Caco-2 (cell line): ENCODE data around the gene CDHR4. TPM values are rescaled to one million over a fixed set of nuclear protein-coding genes. Genes with fewer than 3 reads are reported as not detected.

Experiments used
- BruUV-seq: library from RNA; stranded (reverse); fragments of 400-500 nt; replicated peaks from 2 replicates; lab custom pipeline; 2021; lab: Mats Ljungman, UMichigan
- CTCF ChIA-PET: fragments of 300-600 bp; sonication (Branson Sonifier 250); formaldehyde crosslinking; loops from one replicate; lab custom pipeline; 2022; ENCODE audit warnings: antibody characterized with exemption; lab: Charles Lee
- POLR2A ChIA-PET: fragments of 300-600 bp; sonication (Branson Sonifier 250); formaldehyde crosslinking; loops from one replicate; lab custom pipeline; 2022; ENCODE audit warnings: antibody characterized with exemption; lab: Charles Lee
- DNase-seq, 2 experiments: peaks; one replicate each; pipeline versions ENCODE4 v3.0.0 to v3.0.0-alpha.2; 2020 to 2022
- H3K27me3 ChIP-seq: replicated peaks from 2 replicates; pipeline ENCODE4 v1.6.0; 2011; ENCODE audit warnings: low read length; ENCODE audit not compliant: control insufficient read depth, insufficient read depth
- H3K36me3 ChIP-seq: 2 replicates; pipeline ENCODE4 v1.5.1; 2011; ENCODE audit warnings: low read length; ENCODE audit not compliant: control insufficient read depth, insufficient read depth
- H3K4me1 ChIP-seq: fragments of 250-450 bp; sonication (Bioruptor Pico); 2 replicates; pipeline ENCODE4 v1.5.1; 2020; ENCODE audit warnings: mild to moderate bottlenecking
- H3K4me3 ChIP-seq: 2 replicates; pipeline ENCODE4 v1.5.1; 2011; ENCODE audit warnings: low read depth, mild to moderate bottlenecking, control low read depth, low read length
- H3K9me3 ChIP-seq: fragments of 250-450 bp; sonication (Bioruptor Pico); 2 replicates; pipeline ENCODE4 v1.5.1; 2020; ENCODE audit warnings: mild to moderate bottlenecking, moderate library complexity
- H3K27ac Mint-ChIP-seq: one replicate; pipeline ENCODE4 v1.8.0; 2022; ENCODE audit warnings: mixed read lengths; ENCODE audit not compliant: unreplicated experiment
- H3K27me3 Mint-ChIP-seq: one replicate; pipeline ENCODE4 v1.8.0; 2022; ENCODE audit warnings: mixed read lengths; ENCODE audit not compliant: insufficient read depth, unreplicated experiment
- H3K36me3 Mint-ChIP-seq: one replicate; pipeline ENCODE4 v1.8.0; 2022; ENCODE audit warnings: mild to moderate bottlenecking, mixed read lengths; ENCODE audit not compliant: insufficient read depth, unreplicated experiment
- H3K4me1 Mint-ChIP-seq: one replicate; pipeline ENCODE4 v1.8.0; 2022; ENCODE audit warnings: low read depth, mixed read lengths; ENCODE audit not compliant: unreplicated experiment
- H3K4me3 Mint-ChIP-seq: one replicate; pipeline ENCODE4 v1.8.0; 2022; ENCODE audit warnings: mild to moderate bottlenecking, moderate library complexity, mixed read lengths; ENCODE audit not compliant: unreplicated experiment
- H3K9me3 Mint-ChIP-seq: one replicate; pipeline ENCODE4 v1.8.0; 2022; ENCODE audit warnings: mixed read lengths; ENCODE audit not compliant: unreplicated experiment
- intact Hi-C: fragments of 100-400 bp; cut with micrococcal nuclease; formaldehyde crosslinking; loops from one replicate; pipeline ENCODE4 v1.10.0; 2022; ENCODE audit not compliant: unreplicated experiment
- total RNA-seq: library from RNA; stranded (reverse); gene quantifications from 2 replicates; pipeline ENCODE4 v1.2.3, GENCODE V29; 2022
- TF ChIP-seq, protein P1 (sequence below), 2 experiments: fragments of 200-600 bp in 1 of 2; IDR thresholded peaks; 1 replicate in 1 of 2; 2 replicates in 1 of 2; pipeline versions ENCODE4 v1.5.1 to v1.8.0; 2011 to 2022; ENCODE audit warnings: antibody characterized with exemption in 1 of 2, control low read depth in 1 of 2, inconsistent platforms in 1 of 2, low read depth in 1 of 2, low read length in 1 of 2, mild to moderate bottlenecking in 1 of 2, moderate library complexity in 1 of 2; ENCODE audit not compliant: insufficient read depth in 1 of 2, severe bottlenecking in 1 of 2, unreplicated experiment in 1 of 2

Gene CDHR4
- total RNA-seq, 1 experiment from 2014 or later: not detected

- peaks cover 2% of the 10 kb centered on the region for H3K27me3 Mint-ChIP-seq
- H3K36me3 Mint-ChIP-seq: peaks cover 5% of the 10 kb centered on the region
- Histone ChIP-seq H3K27me3 (no peaks in the 10 kb centered on the region), H3K36me3 (no peaks in the 10 kb centered on the region), H3K4me3 (no peak overlapping the region), H3K4me1 (no peaks in the 10 kb centered on the region), H3K9me3 (no peaks in the 10 kb centered on the region)
- H3K4me3 Mint-ChIP-seq: no peak overlapping the region
- TF ChIP-seq, protein P1, sequence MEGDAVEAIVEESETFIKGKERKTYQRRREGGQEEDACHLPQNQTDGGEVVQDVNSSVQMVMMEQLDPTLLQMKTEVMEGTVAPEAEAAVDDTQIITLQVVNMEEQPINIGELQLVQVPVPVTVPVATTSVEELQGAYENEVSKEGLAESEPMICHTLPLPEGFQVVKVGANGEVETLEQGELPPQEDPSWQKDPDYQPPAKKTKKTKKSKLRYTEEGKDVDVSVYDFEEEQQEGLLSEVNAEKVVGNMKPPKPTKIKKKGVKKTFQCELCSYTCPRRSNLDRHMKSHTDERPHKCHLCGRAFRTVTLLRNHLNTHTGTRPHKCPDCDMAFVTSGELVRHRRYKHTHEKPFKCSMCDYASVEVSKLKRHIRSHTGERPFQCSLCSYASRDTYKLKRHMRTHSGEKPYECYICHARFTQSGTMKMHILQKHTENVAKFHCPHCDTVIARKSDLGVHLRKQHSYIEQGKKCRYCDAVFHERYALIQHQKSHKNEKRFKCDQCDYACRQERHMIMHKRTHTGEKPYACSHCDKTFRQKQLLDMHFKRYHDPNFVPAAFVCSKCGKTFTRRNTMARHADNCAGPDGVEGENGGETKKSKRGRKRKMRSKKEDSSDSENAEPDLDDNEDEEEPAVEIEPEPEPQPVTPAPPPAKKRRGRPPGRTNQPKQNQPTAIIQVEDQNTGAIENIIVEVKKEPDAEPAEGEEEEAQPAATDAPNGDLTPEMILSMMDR (IDR thresholded peaks at IDR 0.05; ENCODE audit: insufficient read depth in 1 of 2, low read depth in 1 of 2, low read length in 1 of 2, severe bottlenecking in 1 of 2, unreplicated experiment in 1 of 2): no peak
- intact Hi-C loops: no loop called here
- H3K27ac Mint-ChIP-seq: no peak overlapping the region
- H3K4me1 Mint-ChIP-seq: peaks cover 9% of the 10 kb centered on the region
- BruUV-seq: no TSS peak
- DNase-seq: no peak
- ChIA-PET POLR2A (no interaction called here), CTCF (interaction anchor here (1.2 kb wide), 1 partner anchor 32 kb away, joined by 3 read pairs; no protein-coding TSS in a partner anchor)
- no peaks in the 10 kb centered on the region for H3K9me3 Mint-ChIP-seq
Observed at GRCh38 chr3:49806850-49807249, 7.2 kb upstream of the CDHR4 start.

- BruUV-seq: no TSS peak
- intact Hi-C loops: no loop called here
- H3K4me3 Mint-ChIP-seq: no peak overlapping the region
- H3K4me1 Mint-ChIP-seq: peaks cover 16% of the 10 kb centered on the region
- no peak for DNase-seq
- Histone ChIP-seq H3K4me1 (no peaks in the 10 kb centered on the region), H3K27me3 (no peaks in the 10 kb centered on the region), H3K9me3 (no peaks in the 10 kb centered on the region), H3K4me3 (no peak overlapping the region), H3K36me3 (no peaks in the 10 kb centered on the region)
- no peak overlapping the region for H3K27ac Mint-ChIP-seq
- peaks cover 2% of the 10 kb centered on the region for H3K27me3 Mint-ChIP-seq
- TF ChIP-seq, protein P1 (IDR thresholded peaks at IDR 0.05; ENCODE audit: insufficient read depth in 1 of 2, low read depth in 1 of 2, low read length in 1 of 2, severe bottlenecking in 1 of 2, unreplicated experiment in 1 of 2): no peak
- H3K9me3 Mint-ChIP-seq: no peaks in the 10 kb centered on the region
- POLR2A ChIA-PET: interaction anchor here (1.0 kb wide), 1 partner anchor 20 kb away, joined by 3 read pairs; the partner anchor contains the start of gene IP6K1
- peaks cover 5% of the 10 kb centered on the region for H3K36me3 Mint-ChIP-seq
- CTCF ChIA-PET: no interaction called here
Observed at GRCh38 chr3:49805897-49806701, 6.4 kb upstream of the CDHR4 start.

DNA sequence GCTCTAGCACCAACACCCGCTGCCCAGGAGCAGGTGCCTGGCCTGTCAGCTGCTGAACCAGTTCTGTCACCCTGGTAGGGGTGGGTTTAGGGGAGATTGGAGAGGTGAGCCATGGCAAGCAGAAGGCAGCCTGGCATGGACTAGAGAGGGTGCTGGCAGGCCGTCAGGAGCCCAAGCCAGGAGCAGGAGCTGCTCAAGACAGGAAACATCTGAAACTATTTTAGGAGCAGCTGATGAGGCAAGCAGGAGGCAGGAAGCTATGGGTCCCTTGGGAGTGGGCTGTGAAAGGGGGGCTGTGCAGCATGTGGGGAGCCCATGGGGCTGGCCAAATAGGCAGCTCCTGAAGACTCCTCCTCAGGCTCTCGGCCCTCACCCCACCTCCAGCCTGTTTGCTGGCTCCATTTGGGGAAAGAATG lies 5.7 kb upstream of the CDHR4 start:
- Mint-ChIP-seq H3K27ac (no peak overlapping the region), H3K4me1 (peaks cover 16% of the 10 kb centered on the region), H3K36me3 (peaks cover 5% of the 10 kb centered on the region), H3K9me3 (no peaks in the 10 kb centered on the region), H3K27me3 (peaks cover 2% of the 10 kb centered on the region), H3K4me3 (no peak overlapping the region)
- TF ChIP-seq, protein P1 (IDR thresholded peaks at IDR 0.05; ENCODE audit: insufficient read depth in 1 of 2, low read depth in 1 of 2, low read length in 1 of 2, severe bottlenecking in 1 of 2, unreplicated experiment in 1 of 2): no peak
- CTCF ChIA-PET: no interaction called here
- DNase-seq: no peak
- intact Hi-C loops: no loop called here
- Histone ChIP-seq H3K4me1 (no peaks in the 10 kb centered on the region), H3K36me3 (no peaks in the 10 kb centered on the region), H3K4me3 (no peak overlapping the region), H3K9me3 (no peaks in the 10 kb centered on the region), H3K27me3 (no peaks in the 10 kb centered on the region)
- BruUV-seq: no TSS peak
- POLR2A ChIA-PET: interaction anchor here (1.0 kb wide), 1 partner anchor 19 kb away, joined by 3 read pairs; the partner anchor contains the start of gene IP6K1
